Body of pancreas (tissue), 4 donors: Measurements from ENCODE around the gene NRARP.

Experiments
- POLR2A ChIP-seq, 3 donors: fragments of 450-650 bp; IDR thresholded peaks; one replicate each; pipeline ENCODE4 v1.6.1; 2016; ENCODE audit warnings: antibody characterized with exemption in 3 of 3, mild to moderate bottlenecking in 2 of 3
- TF ChIP-seq, protein P1 (sequence below), 7 experiments: fragments of 450-650 bp in 4 of 7; fragments of 200-600 bp in 3 of 7; sonication (generic) in 3 of 7; IDR thresholded peaks; one replicate each; pipeline ENCODE4 v1.5.1; 2016 to 2019; ENCODE audit warnings: antibody characterized with exemption in 7 of 7

DNA sequence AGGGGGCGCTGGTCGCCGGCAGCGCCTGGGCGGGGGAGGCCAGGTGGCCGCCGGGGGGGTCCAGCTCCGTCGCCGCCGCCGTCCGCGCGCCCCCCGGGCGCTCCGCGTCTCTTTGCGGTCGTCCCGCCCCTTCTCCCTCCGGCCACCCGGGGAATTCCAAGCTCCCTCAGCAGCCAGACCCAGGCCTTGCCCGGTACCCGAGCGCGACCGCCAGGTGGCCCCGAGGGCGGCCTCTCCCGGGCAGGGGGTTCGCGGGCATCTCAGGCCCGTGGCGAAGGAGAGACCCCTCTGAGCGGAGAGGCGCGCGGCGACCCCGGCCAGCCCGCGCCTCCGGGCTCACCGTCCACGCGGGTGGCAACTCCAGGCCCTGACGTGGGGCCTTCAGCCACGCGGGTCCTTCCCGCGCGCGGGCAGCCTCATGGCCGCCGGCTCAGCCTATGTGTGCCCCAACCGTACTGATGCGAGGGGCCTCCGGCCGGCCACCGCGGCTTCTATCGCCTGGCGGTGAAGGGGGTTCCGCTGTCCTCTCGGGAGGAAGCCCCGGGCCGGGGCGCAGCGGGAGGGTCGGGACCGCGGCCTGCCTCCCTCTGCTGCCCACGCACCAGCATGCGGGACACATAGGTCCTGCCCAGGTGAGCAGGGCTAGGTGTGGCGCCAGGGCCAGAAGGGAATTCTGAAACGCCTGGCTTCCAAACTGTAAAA is 529 bp upstream of the NRARP start:
- TF ChIP-seq, protein P1, sequence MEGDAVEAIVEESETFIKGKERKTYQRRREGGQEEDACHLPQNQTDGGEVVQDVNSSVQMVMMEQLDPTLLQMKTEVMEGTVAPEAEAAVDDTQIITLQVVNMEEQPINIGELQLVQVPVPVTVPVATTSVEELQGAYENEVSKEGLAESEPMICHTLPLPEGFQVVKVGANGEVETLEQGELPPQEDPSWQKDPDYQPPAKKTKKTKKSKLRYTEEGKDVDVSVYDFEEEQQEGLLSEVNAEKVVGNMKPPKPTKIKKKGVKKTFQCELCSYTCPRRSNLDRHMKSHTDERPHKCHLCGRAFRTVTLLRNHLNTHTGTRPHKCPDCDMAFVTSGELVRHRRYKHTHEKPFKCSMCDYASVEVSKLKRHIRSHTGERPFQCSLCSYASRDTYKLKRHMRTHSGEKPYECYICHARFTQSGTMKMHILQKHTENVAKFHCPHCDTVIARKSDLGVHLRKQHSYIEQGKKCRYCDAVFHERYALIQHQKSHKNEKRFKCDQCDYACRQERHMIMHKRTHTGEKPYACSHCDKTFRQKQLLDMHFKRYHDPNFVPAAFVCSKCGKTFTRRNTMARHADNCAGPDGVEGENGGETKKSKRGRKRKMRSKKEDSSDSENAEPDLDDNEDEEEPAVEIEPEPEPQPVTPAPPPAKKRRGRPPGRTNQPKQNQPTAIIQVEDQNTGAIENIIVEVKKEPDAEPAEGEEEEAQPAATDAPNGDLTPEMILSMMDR (IDR thresholded peaks at IDR 0.05): peak; percentile 43 to 69 (median 66)
- peak in 2 of 3 donors; percentile 33 to 36 for TF ChIP-seq POLR2A (IDR thresholded peaks at IDR 0.05)
